H1 (cell line): Measurements from ENCODE around the gene DHX32. TPM values are rescaled to one million over a fixed set of nuclear protein-coding genes. Genes with fewer than 3 reads are reported as not detected.

Source experiments
- CTCF ChIA-PET: fragments of 300-600 bp; sonication (Branson Sonifier 250); formaldehyde crosslinking; loops from one replicate; lab custom pipeline; 2021; ENCODE audit not compliant: partially characterized antibody; lab: Charles Lee
- POLR2A ChIA-PET: fragments of 300-600 bp; sonication (Branson Sonifier 250); formaldehyde crosslinking; loops from one replicate; lab custom pipeline; 2021; ENCODE audit warnings: inconsistent platforms; ENCODE audit not compliant: partially characterized antibody; lab: Charles Lee
- DNase-seq, 2 experiments: peaks; one replicate each; pipeline versions ENCODE4 v3.0.0 to v3.0.0-alpha.2; 2010 to 2022; ENCODE audit warnings: low spot score in 2 of 2, low read depth in 1 of 2, mixed read lengths in 1 of 2
- FAIRE-seq: peaks from 2 replicates; lab custom pipeline; 2011; peaks lifted over from hg19 to GRCh38; lab: Jason Lieb, UNC
- H2AFZ ChIP-seq: 2 replicates; pipeline ENCODE4 v1.8.1; 2012; ENCODE audit warnings: low read length, inconsistent platforms
- H2AK5ac ChIP-seq: 2 replicates; pipeline ENCODE4 v1.6.1; 2013; ENCODE audit warnings: low read depth, low read length
- H2BK120ac ChIP-seq: replicated peaks from 2 replicates; pipeline ENCODE3; 2013; ENCODE audit warnings: low read depth, low read length, inconsistent platforms
- H2BK12ac ChIP-seq: 2 replicates; pipeline ENCODE4 v1.6.1; 2013; ENCODE audit warnings: low read depth, low read length
- H2BK15ac ChIP-seq: 2 replicates; pipeline ENCODE4 v1.6.1; 2013; ENCODE audit warnings: low read length
- H2BK20ac ChIP-seq: 2 replicates; pipeline ENCODE4 v1.6.1; 2013; ENCODE audit warnings: low read length
- H2BK5ac ChIP-seq: 2 replicates; pipeline ENCODE4 v1.6.1; 2013; ENCODE audit warnings: low read depth, low read length
- H3K14ac ChIP-seq: 2 replicates; pipeline ENCODE4 v1.6.1; 2013; ENCODE audit warnings: inconsistent platforms; ENCODE audit not compliant: insufficient read length
- H3K18ac ChIP-seq: 2 replicates; pipeline ENCODE4 v1.6.1; 2013; ENCODE audit warnings: low read length; ENCODE audit errors: extremely low read depth
- H3K23ac ChIP-seq: 2 replicates; pipeline ENCODE4 v1.6.1; 2013; ENCODE audit warnings: inconsistent platforms; ENCODE audit not compliant: insufficient read length
- H3K23me2 ChIP-seq: 2 replicates; pipeline ENCODE4 v1.6.1; 2013; ENCODE audit warnings: low read depth, low read length
- H3K27ac ChIP-seq: 2 replicates; pipeline ENCODE4 v1.6.1; 2011; ENCODE audit warnings: low read depth, low read length, inconsistent platforms
- H3K27me3 ChIP-seq, 4 experiments: replicated peaks in 1 of 4; 1 replicate in 1 of 4; 2 replicates in 3 of 4; pipeline versions ENCODE4 v1.6.1 to v1.8.1; 2011 to 2013; ENCODE audit warnings: low read length in 3 of 4, mild to moderate bottlenecking in 3 of 4, inconsistent platforms in 2 of 4, mixed read lengths in 2 of 4, moderate library complexity in 1 of 4; ENCODE audit not compliant: control insufficient read depth in 3 of 4, insufficient read depth in 3 of 4; ENCODE audit errors: extremely low read depth in 1 of 4
- H3K36me3 ChIP-seq, 4 experiments: 2 replicates each; pipeline versions ENCODE4 v1.6.1 to v1.8.1; 2011 to 2013; ENCODE audit warnings: mild to moderate bottlenecking in 4 of 4, low read length in 3 of 4, moderate library complexity in 2 of 4, control low read depth in 1 of 4, inconsistent platforms in 1 of 4; ENCODE audit not compliant: insufficient read depth in 4 of 4, control insufficient read depth in 2 of 4
- H3K4ac ChIP-seq: replicated peaks from 2 replicates; pipeline ENCODE3; 2013; ENCODE audit warnings: low read length, low read depth, mixed read lengths, inconsistent platforms; ENCODE audit not compliant: insufficient read length
- H3K4me1 ChIP-seq, 4 experiments: replicated peaks in 1 of 4; 1 replicate in 1 of 4; 2 replicates in 3 of 4; pipeline versions ENCODE4 v1.6.1 to v1.8.1; 2011 to 2013; ENCODE audit warnings: low read length in 3 of 4, inconsistent platforms in 2 of 4, mixed read lengths in 1 of 4; ENCODE audit not compliant: insufficient read depth in 4 of 4, control insufficient read depth in 3 of 4
- H3K4me2 ChIP-seq, 2 experiments: 2 replicates each; pipeline versions ENCODE4 v1.6.1 to v1.8.1; 2011 to 2013; ENCODE audit warnings: low read depth in 2 of 2, low read length in 2 of 2, control low read depth in 1 of 2, inconsistent platforms in 1 of 2, mild to moderate bottlenecking in 1 of 2; ENCODE audit not compliant: insufficient read depth in 1 of 2
- H3K4me3 ChIP-seq, 4 experiments: fragments of 200-600, 300-600 bp in 1 of 4; sonication (generic), shearing (Covaris generic), sonication (Bioruptor Twin) in 1 of 4; 2 replicates each; pipeline versions ENCODE4 v1.5.1 to v1.8.1; 2011 to 2016; ENCODE audit warnings: low read length in 4 of 4, low read depth in 3 of 4, control low read depth in 2 of 4, inconsistent platforms in 2 of 4, mild to moderate bottlenecking in 2 of 4, mixed read lengths in 1 of 4, moderate library complexity in 1 of 4; ENCODE audit not compliant: insufficient read depth in 2 of 4; ENCODE audit errors: extremely low read depth in 1 of 4
- H3K56ac ChIP-seq: replicated peaks from 2 replicates; pipeline ENCODE3; 2013; ENCODE audit warnings: low read depth, mild to moderate bottlenecking, mixed read lengths, low read length, inconsistent platforms; ENCODE audit not compliant: insufficient read length
- H3K79me1 ChIP-seq: 2 replicates; pipeline ENCODE4 v1.6.1; 2013; ENCODE audit warnings: low read depth, low read length, control low read depth
- H3K79me2 ChIP-seq, 2 experiments: 2 replicates each; pipeline versions ENCODE4 v1.6.1 to v1.8.1; 2012 to 2013; ENCODE audit warnings: low read length in 2 of 2, mild to moderate bottlenecking in 2 of 2, inconsistent platforms in 1 of 2; ENCODE audit not compliant: insufficient read depth in 2 of 2, control insufficient read depth in 1 of 2
- H3K9ac ChIP-seq, 4 experiments: replicated peaks in 1 of 4; 1 replicate in 1 of 4; 2 replicates in 3 of 4; pipeline versions ENCODE4 v1.6.1 to v1.8.1; 2011 to 2013; ENCODE audit warnings: low read depth in 3 of 4, low read length in 3 of 4, control low read depth in 2 of 4, mild to moderate bottlenecking in 2 of 4, moderate library complexity in 2 of 4, inconsistent platforms in 1 of 4; ENCODE audit errors: extremely low read depth in 1 of 4
- H3K9me3 ChIP-seq, 2 experiments: 2 replicates each; pipeline versions ENCODE4 v1.6.1 to v1.8.1; 2012 to 2013; ENCODE audit warnings: mild to moderate bottlenecking in 2 of 2, moderate library complexity in 2 of 2, control low read depth in 1 of 2, inconsistent platforms in 1 of 2, low read depth in 1 of 2, low read length in 1 of 2, mixed read lengths in 1 of 2; ENCODE audit not compliant: insufficient read depth in 2 of 2
- H4K20me1 ChIP-seq, 2 experiments: replicated peaks in 1 of 2; 2 replicates each; pipeline versions ENCODE3 to v1.8.1; 2011 to 2013; ENCODE audit warnings: inconsistent platforms in 2 of 2, low read length in 2 of 2, mild to moderate bottlenecking in 1 of 2; ENCODE audit not compliant: insufficient read depth in 2 of 2, control insufficient read depth in 1 of 2
- H4K5ac ChIP-seq: 2 replicates; pipeline ENCODE4 v1.6.1; 2013; ENCODE audit warnings: low read length, low read depth, mixed read lengths, inconsistent platforms; ENCODE audit not compliant: insufficient read length
- H4K8ac ChIP-seq: 2 replicates; pipeline ENCODE4 v1.8.0; 2013; ENCODE audit warnings: mild to moderate bottlenecking, moderate library complexity, low read length, inconsistent platforms; ENCODE audit not compliant: insufficient read depth; ENCODE audit errors: extremely low read depth
- H4K91ac ChIP-seq: replicated peaks from 2 replicates; pipeline ENCODE3; 2013; ENCODE audit warnings: low read length, mixed read lengths, inconsistent platforms; ENCODE audit not compliant: insufficient read length
- ASH2L ChIP-seq: fragments of 200-600, 300-600 bp; sonication (generic); IDR thresholded peaks from one replicate; pipeline ENCODE4 v1.7.1; 2017; ENCODE audit warnings: low read length
- CHD1 ChIP-seq: IDR thresholded peaks from 2 replicates; pipeline ENCODE4 v1.6.1; 2012; ENCODE audit warnings: low read depth, low read length, improper control_type of control experiment
- CHD2 ChIP-seq: IDR thresholded peaks from 2 replicates; pipeline ENCODE4 v1.6.1; 2012; ENCODE audit warnings: low read length, improper control_type of control experiment
- E2F6 ChIP-seq: IDR thresholded peaks from 2 replicates; pipeline ENCODE4 v1.6.1; 2012; ENCODE audit warnings: inconsistent platforms
- GABPA ChIP-seq: IDR thresholded peaks from 2 replicates; pipeline ENCODE4 v1.6.1; 2011; ENCODE audit warnings: mild to moderate bottlenecking, low read length, moderate library complexity, borderline replicate concordance; ENCODE audit not compliant: insufficient read depth
- GTF2F1 ChIP-seq: IDR thresholded peaks from 2 replicates; pipeline ENCODE4 v1.6.1; 2012; ENCODE audit warnings: low read depth, low read length, improper control_type of control experiment, borderline replicate concordance
- JUN ChIP-seq: IDR thresholded peaks from 2 replicates; pipeline ENCODE4 v1.6.1; 2011; ENCODE audit warnings: low read depth, mild to moderate bottlenecking, improper control_type of control experiment, low read length
- JUND ChIP-seq: IDR thresholded peaks from 2 replicates; pipeline ENCODE4 v1.6.1; 2011; ENCODE audit warnings: mild to moderate bottlenecking, improper control_type of control experiment, low read length
- KDM1A ChIP-seq: fragments of 200-600, 300-600 bp; sonication (generic); IDR thresholded peaks from 2 replicates; pipeline ENCODE4 v1.7.1; 2016; ENCODE audit warnings: mild to moderate bottlenecking, low read length, borderline replicate concordance
- POLR2AphosphoS5 ChIP-seq: IDR thresholded peaks from 2 replicates; pipeline ENCODE4 v1.6.1; 2011; ENCODE audit warnings: low read depth, low read length
- RAD21 ChIP-seq, 2 experiments: IDR thresholded peaks in 1 of 2; conservative IDR thresholded peaks in 1 of 2; 2 replicates each; pipeline ENCODE4 v1.6.1; 2011; ENCODE audit warnings: low read depth in 2 of 2, low read length in 2 of 2, improper control_type of control experiment in 1 of 2, inconsistent platforms in 1 of 2, mild to moderate bottlenecking in 1 of 2, moderate library complexity in 1 of 2
- RFX5 ChIP-seq: IDR thresholded peaks from 2 replicates; pipeline ENCODE4 v1.6.1; 2011; ENCODE audit warnings: low read depth, low read length, improper control_type of control experiment, borderline replicate concordance
- RXRA ChIP-seq: IDR thresholded peaks from 2 replicates; pipeline ENCODE4 v1.6.1; 2011; ENCODE audit warnings: low read depth, mild to moderate bottlenecking, low read length, moderate library complexity; ENCODE audit not compliant: insufficient read depth
- SP4 ChIP-seq: IDR thresholded peaks from 2 replicates; pipeline ENCODE4 v1.6.1; 2012; ENCODE audit warnings: low read length, inconsistent platforms
- ZNF274 ChIP-seq: IDR thresholded peaks from 2 replicates; pipeline ENCODE4 v1.7.0; 2012; ENCODE audit warnings: low read length, borderline replicate concordance; ENCODE audit errors: extremely low read depth
- WGBS, 2 experiments: shearing (Covaris generic) in 1 of 2; methylation state at CpG; one replicate each; pipeline versions ENCODE4 v1.1.6 to v1.1.7; 2013 to 2015; ENCODE audit warnings: low lambda C conversion rate in 2 of 2, mixed read lengths in 2 of 2, inconsistent platforms in 1 of 2, low coverage in 1 of 2, missing lambda C conversion rate in 1 of 2; ENCODE audit not compliant: insufficient replicate concordance in 2 of 2, insufficient coverage in 1 of 2, insufficient read length in 1 of 2; ENCODE audit errors: extremely low coverage in 1 of 2, missing lambda C conversion rate in 1 of 2; 5-methylcytosine and 5-hydroxymethylcytosine counted together
- polyA plus RNA-seq, 7 experiments: library from polyadenylated mRNA; depleted of rRNA in 3 of 7; stranded (reverse) in 5 of 7; unstranded in 2 of 7; fragments of >200 nt in 5 of 7; fragments of 200-250 nt in 2 of 7; gene quantifications; 1 replicate in 5 of 7; 2 replicates in 1 of 7; 4 replicates in 1 of 7; pipeline versions ENCODE4 v1.2.1 to v1.2.3, GENCODE V29; 2011 to 2013; ENCODE audit warnings: missing spikeins in 2 of 7, mixed read lengths in 2 of 7
- total RNA-seq: library from RNA; stranded (reverse); fragmentation: NEBNext Ultra II Directional; extraction: Animal tissue kit (Norgen Biotek cat#: 25700); gene quantifications from 2 replicates; pipeline ENCODE4 v1.2.1, GENCODE V29; 2021

DHX32 gene
- total and polyA plus RNA-seq, 2 of the 8 experiments (the other 6 are each of a cell fraction or from before 2014, with no cell fraction given): 12.4 to 15.8 TPM

GRCh38 chr10:125827133-125827532 lies 54.0 kb downstream of the DHX32 start:
- peaks cover 29 to 63% (median 49%) of the 10 kb centered on the region in 4 experiments for H3K36me3 ChIP-seq
- ChIA-PET POLR2A (no interaction called here), CTCF (no interaction called here)
- no peak overlapping the region for H3K14ac ChIP-seq
- no peak overlapping the region for H2AFZ ChIP-seq
- H3K9me3 ChIP-seq: no peaks in the 10 kb centered on the region
- DNase-seq (no peak), FAIRE-seq (no peak)
- no peak overlapping the region for H3K4me3 ChIP-seq
- no peak overlapping the region for H2AK5ac ChIP-seq
- H4K5ac ChIP-seq: no peak overlapping the region
- no peak overlapping the region for H3K23ac ChIP-seq
- H4K20me1 ChIP-seq: peaks cover 0 to 4% of the 10 kb centered on the region in 2 experiments
- H3K27ac ChIP-seq: no peak overlapping the region
- no peak overlapping the region for H3K4me2 ChIP-seq
- no peak overlapping the region for H2BK20ac ChIP-seq
- 87 to 100% methylated on average over 1 to 2 of the region's 2 CpGs for WGBS, 2 experiments
- H3K23me2 ChIP-seq: no peaks in the 10 kb centered on the region; the same call in 1 of the 2 replicates
- no peaks in the 10 kb centered on the region for H3K27me3 ChIP-seq
- H3K79me2 ChIP-seq: peaks cover 26 to 37% of the 10 kb centered on the region in 2 experiments
- no peak overlapping the region for H3K9ac ChIP-seq
- no peak overlapping the region for H3K18ac ChIP-seq
- H3K56ac ChIP-seq: no peak overlapping the region
- H4K91ac ChIP-seq: no peak overlapping the region
- no peak overlapping the region for H2BK120ac ChIP-seq
- H3K4me1 ChIP-seq: peaks cover 0 to 2% (median 0%) of the 10 kb centered on the region in 4 experiments; a peak in 2 of 7 replicates
- no peak overlapping the region for H2BK12ac ChIP-seq
- H2BK5ac ChIP-seq: no peak overlapping the region
- no peaks in the 10 kb centered on the region; the same call in 1 of the 2 replicates for H3K79me1 ChIP-seq
- H2BK15ac ChIP-seq: no peak overlapping the region
- no peak overlapping the region for H4K8ac ChIP-seq
- H3K4ac ChIP-seq: no peak overlapping the region
- TF ChIP-seq CHD1 (no peak), RFX5 (no peak), POLR2AphosphoS5 (no peak), RXRA (no peak), ASH2L (no peak), E2F6 (no peak), JUN (no peak), RAD21 (IDR thresholded peaks at IDR 0.05 in 1 of 2, conservative IDR thresholded peaks at IDR 0.05 in 1 of 2; ENCODE audit: low read depth in 2 of 2, low read length in 2 of 2) (no peak), KDM1A (no peak), JUND (no peak), ZNF274 (no peak), GTF2F1 (no peak), CHD2 (no peak), SP4 (no peak), GABPA (no peak)
